ENCODE results near the gene GLIS2.

GLIS2 gene

DNA sequence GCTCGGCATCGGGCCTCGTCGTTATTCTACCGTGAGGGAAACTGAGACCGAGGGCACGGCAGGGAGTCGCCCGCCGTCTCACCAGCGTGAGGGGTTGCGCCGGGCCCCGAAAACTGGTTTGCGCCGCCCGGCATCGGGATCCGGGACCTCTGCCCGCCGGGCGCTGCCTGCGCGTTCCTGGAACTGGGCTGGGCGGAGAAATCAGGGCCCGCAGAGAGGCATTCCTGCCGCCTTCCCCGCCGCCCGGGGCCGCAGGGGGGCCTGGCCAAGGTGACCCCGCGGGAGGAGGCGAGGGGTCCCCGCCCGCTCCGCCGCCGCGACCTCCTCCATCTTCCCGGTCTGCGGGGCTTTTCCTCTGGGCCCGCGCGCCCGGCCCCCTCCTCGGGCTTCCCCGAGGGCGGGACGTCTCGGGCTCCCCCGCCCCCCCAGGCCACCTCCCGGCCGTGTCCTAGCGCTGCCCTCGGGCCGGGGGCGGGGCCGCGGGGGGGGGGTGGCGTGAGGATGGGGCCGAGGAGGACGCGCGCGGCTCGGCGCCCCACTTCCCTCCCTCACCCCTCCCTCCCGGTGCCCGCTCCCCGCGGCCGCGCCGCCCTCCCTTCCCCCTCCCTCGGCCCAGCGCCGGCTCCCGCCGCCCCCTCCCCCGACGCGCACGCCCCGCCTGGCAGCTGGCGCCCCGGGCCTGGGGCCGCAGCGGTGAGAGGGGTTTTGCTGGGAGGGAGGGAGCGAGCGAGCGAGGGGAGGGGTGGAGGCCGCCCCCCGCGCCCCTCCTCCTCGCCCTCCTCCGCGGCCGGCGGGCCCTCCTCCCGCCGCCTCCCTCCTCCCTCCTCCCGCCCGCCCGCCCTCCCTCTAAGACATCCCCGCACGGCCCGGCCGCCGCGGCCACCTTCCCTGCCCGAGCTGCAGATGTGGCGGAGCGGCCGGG is at the start of gene GLIS2:
Gene GLIS2, plus strand, starts transcription at position 882 of the 922 bp plus-strand sequence. CDS start 16,214 bp downstream, outside the sequence.
- peak; percentile 91 for DNase-seq

DNA sequence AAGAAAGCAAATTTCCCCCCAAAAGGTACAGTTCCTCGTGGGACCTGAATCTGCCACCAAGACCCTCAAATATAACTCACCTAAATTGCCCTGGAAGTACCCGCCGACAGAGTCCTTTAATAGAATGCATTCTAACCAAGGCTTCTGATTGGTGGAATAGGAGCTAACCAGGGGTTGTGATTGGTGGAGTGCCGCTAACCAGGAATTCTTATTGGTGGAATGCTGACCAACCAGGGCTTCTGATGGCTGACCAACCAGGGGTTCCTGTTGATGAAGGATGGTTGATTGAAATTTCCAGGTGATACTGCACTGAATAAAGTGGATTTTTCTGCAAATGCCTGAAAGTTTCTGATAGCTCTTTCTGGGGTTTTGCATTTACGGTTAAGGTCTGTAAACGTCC is 49.5 kb upstream of the GLIS2 start:
- no peak for DNase-seq

GRCh38 chr16:4270091-4270490 is 45.8 kb upstream of the GLIS2 start:
- no peak for DNase-seq

DNA sequence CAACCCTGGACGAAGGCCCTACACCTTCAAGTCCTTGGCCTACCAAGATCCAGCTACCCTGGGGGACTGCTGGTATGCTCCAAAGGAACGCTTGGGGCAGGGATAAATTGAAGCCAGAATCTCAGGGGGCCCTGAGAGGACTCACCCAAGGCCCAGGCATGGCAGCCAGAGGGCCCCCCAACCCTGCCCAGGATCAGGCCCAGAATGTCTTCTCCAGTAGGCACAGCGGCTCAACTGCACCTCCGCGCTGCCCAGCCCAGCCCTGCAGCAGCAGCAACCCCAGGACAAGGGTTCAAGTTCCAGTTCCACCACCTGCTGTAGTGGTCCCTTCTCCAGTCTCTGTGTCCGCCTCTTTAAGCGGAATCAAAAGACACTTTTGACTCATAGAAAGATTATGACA is 45.3 kb upstream of the GLIS2 start:
- peak; percentile 18 for DNase-seq

DNA sequence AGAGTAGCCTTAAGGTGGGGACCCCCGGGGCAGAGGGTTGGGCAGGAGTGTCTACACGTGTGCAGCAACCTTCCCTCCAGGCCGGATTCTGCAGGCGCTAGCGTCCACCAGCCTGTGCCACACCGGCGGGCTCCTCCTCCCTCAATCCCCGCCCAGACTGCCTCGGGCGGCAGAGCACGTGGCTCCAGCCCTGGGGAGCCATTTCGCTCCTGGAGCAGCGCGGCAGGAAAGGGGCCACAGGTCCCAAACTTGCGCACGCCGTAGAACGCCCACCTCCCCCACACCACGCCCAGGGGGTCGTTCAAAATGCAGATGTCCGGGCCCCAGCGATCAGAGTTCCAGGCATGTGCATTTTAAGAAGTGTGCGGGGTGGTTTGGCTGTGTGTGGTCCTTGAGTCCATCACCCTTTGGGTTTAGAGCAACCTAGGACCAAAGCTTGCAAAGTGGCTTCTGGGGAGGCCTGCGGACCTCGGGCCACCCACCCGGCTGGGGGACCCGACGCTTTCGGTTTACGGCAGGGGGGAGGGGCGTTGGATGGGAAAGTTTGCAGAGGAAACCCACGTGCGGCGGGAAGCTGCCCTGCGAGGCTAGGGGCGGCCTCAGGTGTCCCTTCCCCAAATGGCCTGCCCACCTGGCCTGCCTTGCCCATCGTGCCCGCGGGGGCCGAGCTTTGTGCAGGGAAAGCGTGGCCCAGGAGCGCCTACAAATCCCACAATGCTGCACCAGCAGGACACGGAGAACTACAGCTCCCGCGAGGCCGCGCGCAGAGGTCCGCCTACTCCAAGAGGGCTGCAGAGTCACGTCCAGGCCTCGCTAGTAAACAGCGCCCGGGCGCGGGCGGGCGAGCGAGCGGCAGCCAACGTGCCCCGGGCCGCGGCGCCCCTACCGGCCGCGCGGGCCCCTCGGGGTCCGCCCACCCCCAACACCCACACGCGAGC is 44.4 kb upstream of the GLIS2 start:
- DNase-seq: peak; percentile 97

GRCh38 chr16:4272114-4272956 is 43.5 kb upstream of the GLIS2 start:
- DNase-seq: peak; percentile 73

- DNase-seq: peak; percentile 72
These were observed 42.0 kb upstream of the GLIS2 start for GRCh38 chr16:4273858-4274311.

DNA sequence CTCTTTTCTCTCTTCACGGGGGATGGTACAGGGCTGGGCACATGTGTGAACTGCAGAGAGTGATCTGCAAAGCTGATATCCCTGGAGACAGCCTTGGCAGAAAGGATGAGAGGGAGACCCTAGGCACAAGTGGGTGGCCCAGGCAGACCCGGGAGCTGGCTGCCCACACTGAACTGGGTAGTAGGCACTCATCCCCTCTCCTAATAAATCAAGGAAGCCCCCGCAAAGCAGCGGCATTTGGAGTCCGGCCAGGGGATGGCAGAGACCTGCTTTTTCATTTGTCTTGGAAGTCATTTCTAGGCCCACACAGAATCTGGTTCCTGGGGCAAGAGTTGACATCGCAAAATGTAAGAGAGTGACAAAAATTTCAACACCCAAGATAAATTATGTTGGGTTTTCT is 40.0 kb upstream of the GLIS2 start:
- DNase-seq: no peak

- DNase-seq: no peak
These were observed 37.8 kb upstream of the GLIS2 start for GRCh38 chr16:4277987-4278513.

GRCh38 chr16:4280625-4281024 is 35.2 kb upstream of the GLIS2 start:
- DNase-seq: no peak

DNA sequence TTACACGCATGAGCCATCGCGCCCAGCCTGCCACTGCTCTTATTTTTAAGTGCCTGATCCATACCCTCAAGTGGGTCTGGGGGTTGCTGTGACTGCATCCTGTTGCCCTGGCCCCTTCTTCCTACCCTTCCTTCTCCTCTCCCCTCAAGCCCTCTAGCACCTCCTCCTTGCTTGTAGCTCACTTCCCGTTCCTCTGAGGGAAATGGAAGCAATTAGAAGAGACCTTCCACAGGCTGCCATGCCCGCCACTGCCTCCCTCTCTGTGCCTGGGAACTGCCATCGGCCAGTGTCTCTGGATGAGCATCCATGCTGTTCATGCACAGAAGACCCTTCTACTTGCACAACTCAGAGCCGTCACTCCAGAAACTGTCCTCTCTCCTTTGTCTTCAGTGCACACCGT is 32.4 kb upstream of the GLIS2 start:
- DNase-seq: no peak

DNA sequence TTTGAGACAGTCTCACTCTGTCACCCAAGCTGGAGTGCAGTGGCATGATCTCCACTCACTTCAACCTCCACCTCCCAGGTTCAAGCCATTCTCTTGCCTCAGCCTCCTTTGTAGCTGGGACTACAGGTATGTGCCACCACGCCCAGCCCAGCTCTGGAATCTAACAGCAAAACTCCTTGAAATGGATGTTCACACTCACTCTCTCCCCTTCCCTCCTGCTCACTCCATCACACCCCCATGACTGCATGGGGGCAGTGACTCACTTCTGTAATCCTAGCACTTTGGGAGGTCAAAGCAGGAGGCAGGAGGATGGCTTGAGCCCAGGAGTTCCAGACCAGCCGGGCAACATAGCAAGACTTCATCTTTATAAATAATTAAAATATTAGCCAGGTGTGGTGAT is 31.9 kb upstream of the GLIS2 start:
- no peak for DNase-seq

- DNase-seq: no peak
These were observed 30.7 kb upstream of the GLIS2 start for GRCh38 chr16:4285167-4285566.

DNA sequence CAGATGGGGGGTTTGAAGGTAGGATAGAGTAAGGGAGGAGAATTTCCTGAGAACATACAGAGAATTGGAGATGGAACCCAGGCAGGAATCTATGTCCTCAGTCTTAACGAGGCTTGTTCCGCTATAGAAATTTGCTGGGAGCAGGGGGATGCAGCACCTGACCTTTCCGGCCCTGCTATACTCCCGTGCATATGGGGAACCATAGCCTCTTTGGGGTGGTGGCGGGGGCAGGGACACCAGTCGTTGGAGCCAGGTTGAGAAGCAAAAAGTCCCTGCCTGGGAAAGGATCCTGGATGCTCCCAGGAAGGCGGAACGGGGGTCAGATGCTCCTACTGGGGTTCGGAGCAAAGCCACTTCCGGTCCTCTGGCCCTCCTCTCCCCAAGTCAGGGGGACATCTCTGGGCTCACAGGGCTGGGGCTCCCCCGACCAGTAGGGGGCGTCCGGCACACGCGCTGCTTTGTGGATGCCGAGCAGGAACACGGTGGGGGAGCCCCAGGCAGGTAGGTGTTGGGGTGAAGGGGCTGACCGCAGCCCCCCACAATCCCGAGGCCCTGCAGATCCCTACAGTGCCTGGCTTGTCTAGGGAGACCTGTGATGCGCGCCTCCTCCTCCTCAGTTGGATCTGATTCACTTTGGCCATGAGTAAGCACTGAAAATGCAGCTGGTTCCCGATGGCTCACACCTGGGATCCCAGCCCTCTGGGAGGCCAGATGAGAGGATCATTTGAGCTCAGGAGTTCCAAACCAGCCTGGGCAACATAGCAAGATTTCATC is 27.5 kb upstream of the GLIS2 start:
- peak; percentile 87 for DNase-seq

- DNase-seq: no peak
These were observed 25.5 kb upstream of the GLIS2 start for GRCh38 chr16:4290236-4290830.

GRCh38 chr16:4291699-4292098 is 24.2 kb upstream of the GLIS2 start:
- DNase-seq: no peak

GRCh38 chr16:4293181-4293716 is 22.6 kb upstream of the GLIS2 start:
- DNase-seq: no peak

- no peak for DNase-seq
These were observed 21.9 kb upstream of the GLIS2 start for GRCh38 chr16:4293822-4294457.

DNA sequence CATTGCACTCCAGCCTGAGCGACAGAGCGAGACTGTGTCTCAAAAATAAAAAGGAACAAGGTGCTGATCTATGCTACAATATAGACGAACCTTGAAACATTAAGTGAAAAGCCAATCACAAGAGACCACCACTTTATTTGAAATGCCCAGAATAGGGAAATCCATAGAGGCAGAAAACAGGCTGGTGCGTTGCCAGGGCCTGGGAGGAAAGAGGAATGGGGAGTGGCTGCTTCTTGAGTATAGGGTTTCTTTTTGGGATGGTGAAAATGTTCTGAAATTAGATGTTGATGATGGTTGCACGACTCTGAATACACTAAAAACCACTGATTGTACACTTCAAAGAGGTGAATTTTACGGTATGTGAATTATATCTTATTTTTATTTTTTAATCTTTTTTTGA is 20.3 kb upstream of the GLIS2 start:
- no peak for DNase-seq

DNA sequence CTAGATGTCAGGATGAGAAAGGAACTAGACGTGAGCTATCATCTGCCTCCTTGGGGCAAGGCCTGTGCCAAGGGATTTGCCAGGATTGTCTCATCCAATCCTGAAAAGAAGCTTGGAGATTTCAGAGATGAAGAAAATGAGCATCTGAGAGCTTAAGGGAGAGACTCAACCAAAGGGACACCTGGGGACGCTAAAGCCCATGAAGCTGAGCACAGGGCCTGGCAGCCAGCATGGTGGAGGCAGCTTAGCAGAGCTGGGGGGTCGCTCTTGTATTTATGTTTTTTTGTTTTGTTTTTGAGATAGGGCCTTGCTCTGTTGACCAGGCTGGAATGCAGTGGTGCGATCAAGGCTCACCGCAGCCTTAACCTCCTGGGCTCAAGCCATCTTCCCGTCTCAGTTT is 18.4 kb upstream of the GLIS2 start:
- no peak for DNase-seq

Data from RPMI8226 (cell line).